Chondrocyte (in vitro differentiated cells): Measurements from ENCODE around the gene IL19. TPM values are rescaled to one million over a fixed set of nuclear protein-coding genes. Genes with fewer than 3 reads are reported as not detected.

Experiments used
- DNase-seq: peaks from one replicate; pipeline ENCODE4 v3.0.0; 2021; ENCODE audit warnings: mixed read lengths, low spot score
- H3K27ac Mint-ChIP-seq: one replicate; pipeline ENCODE4 v1.8.0; 2021; ENCODE audit warnings: mild to moderate bottlenecking, moderate library complexity, mixed read lengths; ENCODE audit not compliant: unreplicated experiment
- H3K27me3 Mint-ChIP-seq: 2 replicates; pipeline ENCODE4 v1.8.0; 2021; ENCODE audit warnings: low read depth, mixed read lengths
- H3K36me3 Mint-ChIP-seq: 2 replicates; pipeline ENCODE4 v1.8.0; 2021; ENCODE audit warnings: low read depth, mixed read lengths
- H3K4me1 Mint-ChIP-seq: 2 replicates; pipeline ENCODE4 v1.8.0; 2021; ENCODE audit warnings: low read depth, mild to moderate bottlenecking, mixed read lengths
- H3K4me3 Mint-ChIP-seq: one replicate; pipeline ENCODE4 v1.8.0; 2021; ENCODE audit warnings: mild to moderate bottlenecking, moderate library complexity, mixed read lengths; ENCODE audit not compliant: unreplicated experiment
- H3K9me3 Mint-ChIP-seq: 2 replicates; pipeline ENCODE4 v1.8.0; 2021; ENCODE audit warnings: low read depth, mixed read lengths
- total RNA-seq: library from RNA; stranded (reverse); gene quantifications from 3 replicates; pipeline ENCODE4 v1.2.1, GENCODE V29; 2021
- TF ChIP-seq, protein P1 (sequence below): fragments of 200-600 bp; sonication (generic); IDR thresholded peaks from 2 replicates; pipeline ENCODE4 v1.5.0; 2021; ENCODE audit warnings: antibody characterized with exemption, mild to moderate bottlenecking, moderate library complexity

Gene IL19
- total RNA-seq, 1 donor from 2014 or later: not detected

DNA sequence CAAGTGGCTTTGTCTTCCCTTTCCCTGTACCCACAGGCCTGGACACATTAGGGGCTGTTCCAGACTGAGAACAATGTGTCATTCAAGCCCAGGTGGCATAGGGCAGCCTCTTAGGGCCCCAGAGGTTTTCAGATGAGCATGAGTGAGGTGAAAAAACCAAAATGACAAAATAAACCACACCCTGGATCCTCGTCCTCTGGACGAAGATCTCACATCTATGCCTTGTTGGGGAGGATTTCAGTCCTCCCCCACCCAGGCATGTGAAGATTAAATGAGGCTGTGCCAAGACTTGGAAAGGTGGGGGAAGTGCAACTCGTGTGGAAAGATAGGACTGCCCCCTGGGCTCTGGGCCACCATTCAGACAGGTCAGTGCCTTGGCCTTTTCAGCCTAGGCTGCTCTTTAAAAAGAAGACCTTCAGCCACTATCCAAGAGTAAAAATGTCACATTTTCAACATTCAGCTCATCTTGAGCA, 32.8 kb upstream of the IL19 start:
- no peak overlapping the region for H3K4me3 Mint-ChIP-seq
- peaks cover 5% of the 10 kb centered on the region for H3K36me3 Mint-ChIP-seq
- H3K4me1 Mint-ChIP-seq: peaks cover 13% of the 10 kb centered on the region
- DNase-seq: no peak
- H3K27ac Mint-ChIP-seq: no peak overlapping the region
- TF ChIP-seq, protein P1, sequence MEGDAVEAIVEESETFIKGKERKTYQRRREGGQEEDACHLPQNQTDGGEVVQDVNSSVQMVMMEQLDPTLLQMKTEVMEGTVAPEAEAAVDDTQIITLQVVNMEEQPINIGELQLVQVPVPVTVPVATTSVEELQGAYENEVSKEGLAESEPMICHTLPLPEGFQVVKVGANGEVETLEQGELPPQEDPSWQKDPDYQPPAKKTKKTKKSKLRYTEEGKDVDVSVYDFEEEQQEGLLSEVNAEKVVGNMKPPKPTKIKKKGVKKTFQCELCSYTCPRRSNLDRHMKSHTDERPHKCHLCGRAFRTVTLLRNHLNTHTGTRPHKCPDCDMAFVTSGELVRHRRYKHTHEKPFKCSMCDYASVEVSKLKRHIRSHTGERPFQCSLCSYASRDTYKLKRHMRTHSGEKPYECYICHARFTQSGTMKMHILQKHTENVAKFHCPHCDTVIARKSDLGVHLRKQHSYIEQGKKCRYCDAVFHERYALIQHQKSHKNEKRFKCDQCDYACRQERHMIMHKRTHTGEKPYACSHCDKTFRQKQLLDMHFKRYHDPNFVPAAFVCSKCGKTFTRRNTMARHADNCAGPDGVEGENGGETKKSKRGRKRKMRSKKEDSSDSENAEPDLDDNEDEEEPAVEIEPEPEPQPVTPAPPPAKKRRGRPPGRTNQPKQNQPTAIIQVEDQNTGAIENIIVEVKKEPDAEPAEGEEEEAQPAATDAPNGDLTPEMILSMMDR: no peak
- no peaks in the 10 kb centered on the region for H3K9me3 Mint-ChIP-seq
- no peaks in the 10 kb centered on the region for H3K27me3 Mint-ChIP-seq

DNA sequence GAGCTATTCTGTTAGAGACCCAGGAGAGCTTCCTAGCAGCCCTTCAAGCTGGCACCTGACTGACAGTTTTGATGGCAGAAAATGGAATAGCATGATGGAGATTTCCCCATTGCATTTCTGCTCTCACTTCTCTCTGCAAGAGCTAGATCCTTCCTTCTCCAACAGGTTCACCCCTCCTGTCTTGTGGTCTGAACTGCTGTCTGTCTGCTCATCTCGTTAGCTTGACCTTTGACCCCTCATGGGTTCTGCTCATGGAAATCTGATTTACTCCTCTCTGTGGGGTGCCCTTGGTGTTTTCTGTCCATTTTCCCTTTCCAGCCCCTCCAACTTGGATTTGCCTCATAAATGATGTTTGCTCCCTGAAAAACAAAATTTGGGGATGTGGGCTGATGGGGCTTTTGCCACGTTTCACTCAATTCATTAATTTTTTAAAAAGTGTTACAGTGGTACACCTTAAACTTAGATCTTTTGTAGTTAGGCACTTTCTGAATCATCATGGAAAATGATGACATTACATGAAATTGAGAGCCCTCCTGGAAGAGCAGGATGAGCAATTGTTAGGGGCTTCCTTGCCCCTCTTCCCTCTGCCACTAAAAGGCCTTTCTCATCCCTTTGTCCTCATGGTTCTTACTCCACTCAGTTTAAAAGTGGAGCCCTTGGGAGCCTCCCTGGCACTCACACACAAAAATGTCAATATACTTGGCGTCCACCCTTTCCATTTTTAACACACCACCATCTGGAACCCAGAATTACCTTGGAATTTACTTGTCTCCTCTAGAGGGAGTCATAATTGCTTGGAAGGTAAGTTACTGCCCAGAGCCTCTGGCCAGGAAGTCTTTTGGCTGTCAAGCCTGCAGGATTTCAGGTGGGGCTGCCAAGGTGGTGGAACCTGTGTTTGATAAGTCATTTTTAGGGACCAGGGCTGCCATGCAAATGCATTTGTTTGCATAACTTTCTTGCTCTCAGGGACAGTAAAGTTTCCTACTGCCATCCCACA, 31.9 kb upstream of the IL19 start:
- H3K4me3 Mint-ChIP-seq: no peak overlapping the region
- DNase-seq: no peak
- peaks cover 13% of the 10 kb centered on the region for H3K4me1 Mint-ChIP-seq
- H3K27ac Mint-ChIP-seq: peak overlapping the region; percentile 49
- H3K27me3 Mint-ChIP-seq: no peaks in the 10 kb centered on the region
- TF ChIP-seq, protein P1: peak; percentile 69
- no peaks in the 10 kb centered on the region for H3K9me3 Mint-ChIP-seq
- H3K36me3 Mint-ChIP-seq: peaks cover 1% of the 10 kb centered on the region

DNA sequence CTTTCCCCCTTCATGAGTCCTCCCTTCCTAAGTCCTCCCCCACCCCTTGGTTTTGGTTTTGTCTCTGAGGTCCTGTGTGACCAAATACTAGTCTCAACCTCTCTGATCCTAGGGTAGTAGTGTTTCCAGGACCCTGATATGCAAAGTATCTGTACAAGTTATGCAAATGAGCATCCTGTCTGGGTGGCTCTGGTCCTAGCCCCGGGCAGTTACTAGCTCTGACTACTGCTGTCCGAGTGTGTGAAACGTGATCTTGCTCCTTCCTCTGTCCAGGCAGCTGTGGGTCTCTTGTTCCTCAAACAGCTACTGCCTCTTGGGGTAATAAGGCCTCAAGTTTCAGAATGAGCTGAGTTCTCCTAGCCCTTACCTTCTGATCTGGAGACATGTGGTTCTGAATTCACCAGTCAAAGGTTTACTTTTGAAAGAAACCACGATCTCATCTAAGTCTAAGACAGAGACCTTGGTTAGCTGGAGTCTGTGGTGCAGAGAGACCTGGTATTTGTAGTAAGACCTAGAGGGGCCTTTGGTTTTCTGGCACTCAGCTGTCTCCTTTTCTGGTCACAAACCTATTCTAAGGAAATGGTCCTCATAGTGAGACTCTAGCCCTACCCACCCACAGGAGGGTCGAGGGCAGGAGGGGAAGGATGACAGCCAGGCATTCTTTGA, 31.0 kb upstream of the IL19 start:
- no peaks in the 10 kb centered on the region for H3K27me3 Mint-ChIP-seq
- no peaks in the 10 kb centered on the region for H3K9me3 Mint-ChIP-seq
- DNase-seq: no peak
- TF ChIP-seq, protein P1: no peak
- H3K36me3 Mint-ChIP-seq: peaks cover 1% of the 10 kb centered on the region
- H3K4me1 Mint-ChIP-seq: peaks cover 13% of the 10 kb centered on the region
- no peak overlapping the region for H3K27ac Mint-ChIP-seq
- no peak overlapping the region for H3K4me3 Mint-ChIP-seq

DNA sequence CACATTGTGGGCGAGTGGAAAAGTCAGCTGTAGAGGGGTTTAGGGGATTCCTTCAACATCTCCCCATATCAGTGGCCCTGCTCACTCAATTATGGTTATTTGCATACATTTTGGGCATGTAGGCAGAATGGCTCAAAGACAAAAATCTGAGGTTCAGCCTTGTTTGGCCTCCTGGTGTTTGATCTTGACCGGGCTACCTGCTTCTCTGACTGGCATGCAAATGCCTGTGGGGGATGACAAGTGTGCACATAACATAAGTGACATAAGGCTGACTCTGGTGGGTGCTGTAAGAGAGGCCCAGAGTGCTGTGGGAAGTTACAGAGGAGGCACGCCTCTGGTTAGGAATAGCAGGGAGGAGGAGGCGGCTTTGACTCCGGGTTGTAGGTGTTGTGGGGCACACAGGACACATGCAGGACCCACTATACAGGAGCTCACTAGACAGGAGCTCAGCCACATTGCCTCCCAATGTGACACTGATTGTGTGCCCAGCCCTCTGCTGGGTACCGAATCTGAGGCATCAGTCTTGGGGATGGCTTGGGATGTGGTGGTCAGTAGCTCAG, 29.4 kb upstream of the IL19 start:
- H3K9me3 Mint-ChIP-seq: no peaks in the 10 kb centered on the region
- H3K4me1 Mint-ChIP-seq: peaks cover 13% of the 10 kb centered on the region
- H3K36me3 Mint-ChIP-seq: peaks cover 1% of the 10 kb centered on the region
- TF ChIP-seq, protein P1: no peak
- DNase-seq: no peak
- H3K27me3 Mint-ChIP-seq: no peaks in the 10 kb centered on the region
- no peak overlapping the region for H3K4me3 Mint-ChIP-seq
- H3K27ac Mint-ChIP-seq: no peak overlapping the region
